Measurements from ENCODE around the gene S100A9.

Gene S100A9

GRCh38 chr1:153352523-153352922, 5.1 kb upstream of the S100A9 start:
- no peak overlapping the region for H3K4me3 ChIP-seq (ENCODE audit: low read length)
- DNase-seq (ENCODE audit: low read depth): peak; percentile 12
- peak; percentile 92 for TF ChIP-seq CTCF (conservative IDR thresholded peaks at IDR 0.05; ENCODE audit: low read depth, low read length)

DNA sequence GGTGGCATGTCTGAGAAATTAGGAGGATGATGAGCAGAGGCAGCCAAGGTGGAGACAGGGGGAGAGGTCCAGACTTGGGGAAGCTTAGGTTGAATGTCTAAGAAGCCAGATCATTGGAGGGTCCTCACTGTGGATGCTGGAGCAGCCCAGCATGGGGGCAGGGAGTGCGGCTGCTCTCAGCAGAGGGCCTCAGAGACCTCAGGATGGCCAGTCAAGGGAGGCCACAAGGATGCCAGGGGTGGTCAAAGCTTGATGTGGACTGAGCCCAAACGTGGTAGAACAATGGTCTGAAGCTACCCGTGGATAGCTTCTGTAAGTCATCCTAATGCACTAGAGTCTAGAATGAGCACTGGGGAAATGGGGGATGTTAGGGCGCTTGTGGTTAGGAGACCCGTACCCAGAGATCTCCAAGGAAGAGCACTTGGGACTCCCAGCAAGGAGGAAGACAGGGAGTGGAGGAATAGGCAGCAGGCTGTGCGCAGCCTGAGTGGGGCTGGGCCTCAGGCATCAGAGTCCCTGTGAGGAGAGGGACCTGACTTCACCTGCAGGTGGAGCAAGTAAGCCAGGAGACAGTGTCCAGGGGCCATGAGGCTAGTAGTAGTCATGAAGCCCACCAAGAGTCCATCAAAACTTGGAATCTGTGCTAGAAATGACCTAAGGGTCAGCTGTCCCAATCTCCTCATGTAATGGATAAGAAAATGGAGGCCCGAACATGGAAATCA, 4.3 kb upstream of the S100A9 start:
- no peak overlapping the region for H3K4me3 ChIP-seq (ENCODE audit: low read length)
- no peak for DNase-seq (ENCODE audit: low read depth)
- peak; percentile 68 for TF ChIP-seq CTCF (conservative IDR thresholded peaks at IDR 0.05; ENCODE audit: low read depth, low read length)

DNA sequence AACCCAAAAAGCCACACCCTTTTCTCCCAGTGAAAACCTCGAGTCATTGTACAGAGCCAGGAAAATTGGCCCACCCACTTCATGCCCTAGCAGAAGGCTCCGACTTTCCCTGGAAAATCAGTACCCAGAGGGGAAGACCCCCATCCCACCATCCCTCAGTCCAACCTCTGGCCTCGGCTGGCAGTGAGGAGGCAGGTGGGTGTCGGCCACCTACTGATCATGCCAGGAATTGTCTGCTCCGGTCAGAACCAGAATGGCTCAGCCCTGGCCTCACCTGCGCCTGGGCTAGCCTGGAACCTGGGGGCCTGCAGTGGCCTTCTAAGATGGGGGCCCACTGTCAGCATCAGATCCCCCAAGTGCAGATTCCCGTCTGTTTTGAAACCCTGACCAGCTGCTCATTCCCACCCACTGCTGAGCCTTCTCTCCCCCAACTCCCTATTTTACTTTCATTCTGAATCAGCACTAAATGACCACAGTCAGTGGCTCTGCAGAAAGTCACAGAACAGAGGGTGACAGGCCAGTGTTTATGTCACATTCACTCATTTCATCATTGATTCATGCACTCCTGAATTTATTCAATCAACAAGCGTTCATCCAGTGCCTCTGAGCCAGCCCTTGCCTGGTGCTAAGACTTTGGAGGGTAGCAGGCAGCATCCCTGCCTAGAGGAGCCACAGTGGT, 3.0 kb upstream of the S100A9 start:
- DNase-seq (ENCODE audit: low read depth): no peak
- TF ChIP-seq CTCF (conservative IDR thresholded peaks at IDR 0.05; ENCODE audit: low read depth, low read length): no peak
- no peak overlapping the region for H3K4me3 ChIP-seq (ENCODE audit: low read length)

- no peak overlapping the region for H3K4me3 ChIP-seq (ENCODE audit: low read length)
- peak; percentile 53 for TF ChIP-seq CTCF (conservative IDR thresholded peaks at IDR 0.05; ENCODE audit: low read depth, low read length)
- no peak for DNase-seq (ENCODE audit: low read depth)
Observed at GRCh38 chr1:153355445-153356071, 2.1 kb upstream of the S100A9 start.

- no peak overlapping the region for H3K4me3 ChIP-seq (ENCODE audit: low read length)
- DNase-seq (ENCODE audit: low read depth): no peak
- no peak for TF ChIP-seq CTCF (conservative IDR thresholded peaks at IDR 0.05; ENCODE audit: low read depth, low read length)
Observed at GRCh38 chr1:153356392-153357075, 1.1 kb upstream of the S100A9 start.

- TF ChIP-seq CTCF (conservative IDR thresholded peaks at IDR 0.05; ENCODE audit: low read depth, low read length): no peak
- no peak for DNase-seq (ENCODE audit: low read depth)
Observed at GRCh38 chr1:153357076-153357852, 390 bp upstream of the S100A9 start.

More at GRCh38 chr1:153357076-153357852, 390 bp upstream of the S100A9 start:
- no peak overlapping the region for H3K4me3 ChIP-seq (ENCODE audit: low read length)

All from retinal pigment epithelial cell (primary cell).